ENCODE measurements around the gene NANOS3. TPM values are rescaled to one million over a fixed set of nuclear protein-coding genes. Genes with fewer than 3 reads are reported as not detected.

Gene NANOS3
- total RNA-seq, 2 donors from 2014 or later = 1.00 TPM; not detected in 1

DNA sequence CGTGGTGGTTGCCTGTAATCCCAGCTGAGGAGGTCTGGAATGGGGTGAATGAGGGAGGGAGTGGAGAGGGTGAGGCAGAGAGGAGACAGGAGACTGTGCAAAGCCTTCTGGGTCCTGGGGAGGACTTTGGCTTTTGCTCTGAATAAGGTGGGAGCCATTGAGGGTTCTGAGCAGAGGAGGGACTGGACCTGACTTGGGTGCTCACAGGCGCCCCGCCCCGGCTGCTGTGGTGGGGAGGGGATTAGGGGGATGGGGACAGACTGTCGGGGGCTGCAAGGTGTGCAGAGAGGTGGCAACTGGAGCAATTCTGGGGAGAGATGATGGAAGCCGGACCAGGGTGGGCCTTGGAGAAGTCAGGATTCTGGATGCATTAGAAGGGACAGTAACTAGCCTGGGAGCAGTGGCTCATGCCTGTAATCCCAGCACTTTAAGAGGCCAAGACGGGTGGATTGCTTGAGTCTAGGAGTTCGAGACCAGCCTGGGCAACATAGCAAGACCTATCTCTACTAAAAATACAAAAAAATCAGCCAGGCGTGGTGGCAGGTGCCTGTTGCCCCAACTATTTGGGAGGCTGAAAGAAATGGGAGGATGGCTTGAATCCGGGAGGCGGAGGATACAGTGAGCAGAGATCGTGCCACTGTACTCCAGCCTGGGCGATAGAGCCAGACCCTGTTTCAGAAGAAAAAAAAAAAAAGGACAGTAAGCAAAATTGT lies 16.1 kb upstream of the NANOS3 start:
- DNase-seq (ENCODE audit: low spot score) = no peak
- intact Hi-C loops (cut with DNase I) = loop anchor here (5.0 kb wide), 2 partner anchors 79 to 264 kb away; no protein-coding TSS in a partner anchor

DNA sequence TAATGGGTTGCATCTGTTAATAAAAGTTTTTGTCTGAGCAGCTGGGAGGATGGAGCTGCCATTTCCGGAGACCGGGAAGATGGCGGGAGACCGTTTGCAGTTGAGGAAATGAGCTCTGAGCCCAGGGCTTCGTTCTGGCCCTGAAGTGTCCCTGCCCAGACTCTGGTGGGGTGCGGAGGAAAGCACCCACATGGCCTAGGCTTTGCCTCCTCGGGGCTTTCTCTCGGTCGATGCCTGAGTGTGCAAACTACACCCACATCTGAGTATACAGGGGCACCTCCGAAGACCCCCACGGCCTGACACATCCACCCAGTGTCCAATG lies 15.6 kb upstream of the NANOS3 start:
- DNase-seq (ENCODE audit: low spot score) = no peak

DNA sequence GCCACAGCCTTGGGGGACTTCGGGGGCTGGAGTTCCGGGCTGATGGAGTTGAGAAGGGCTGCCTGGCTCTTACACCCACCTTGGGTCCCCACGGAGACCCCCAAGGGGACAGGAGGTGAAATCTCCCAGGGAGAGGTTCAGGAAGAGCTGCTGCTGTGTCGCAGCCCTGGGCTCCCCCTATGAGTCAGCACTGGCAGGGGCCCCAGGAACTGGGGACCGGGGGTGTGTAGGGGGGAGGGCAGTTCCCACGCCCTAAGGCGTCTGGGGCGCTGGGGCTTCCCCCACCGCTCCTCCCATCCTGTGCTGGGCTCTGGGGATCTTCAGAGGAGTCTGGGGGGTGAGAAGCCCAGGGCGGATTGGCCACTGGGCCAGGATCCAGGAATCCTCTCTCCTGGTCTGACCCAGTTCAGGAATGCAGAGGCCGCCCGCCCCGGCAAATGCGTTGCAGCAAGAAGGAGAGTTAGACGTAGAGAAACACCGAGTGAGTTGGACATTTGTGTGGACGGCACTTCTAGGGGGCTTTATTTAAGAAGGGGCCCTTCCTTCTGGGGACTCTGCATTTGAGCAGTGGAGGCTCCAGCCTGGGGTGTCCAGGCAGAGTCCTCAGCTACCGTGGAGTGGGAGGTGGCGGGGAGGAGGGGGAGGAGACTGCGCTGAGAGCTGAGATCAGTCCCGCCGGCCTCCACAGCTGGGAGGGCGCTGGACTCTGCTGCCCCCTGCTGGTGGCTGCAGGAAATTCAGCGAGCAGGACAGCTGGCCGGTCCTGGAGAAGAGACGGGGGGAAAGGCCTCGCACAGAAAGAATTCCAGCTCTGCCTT lies 15.0 kb upstream of the NANOS3 start:
- DNase-seq (ENCODE audit: low spot score) = peak; percentile 98
- intact Hi-C loops (cut with DNase I) = loop anchor here (5.0 kb wide), 2 partner anchors 80 to 265 kb away; no protein-coding TSS in a partner anchor

More for the DNA sequence above, 15.6 kb upstream of the NANOS3 start:
- intact Hi-C loops (cut with DNase I) = loop anchor here (5.0 kb wide), 2 partner anchors 79 to 264 kb away; no protein-coding TSS in a partner anchor

DNA sequence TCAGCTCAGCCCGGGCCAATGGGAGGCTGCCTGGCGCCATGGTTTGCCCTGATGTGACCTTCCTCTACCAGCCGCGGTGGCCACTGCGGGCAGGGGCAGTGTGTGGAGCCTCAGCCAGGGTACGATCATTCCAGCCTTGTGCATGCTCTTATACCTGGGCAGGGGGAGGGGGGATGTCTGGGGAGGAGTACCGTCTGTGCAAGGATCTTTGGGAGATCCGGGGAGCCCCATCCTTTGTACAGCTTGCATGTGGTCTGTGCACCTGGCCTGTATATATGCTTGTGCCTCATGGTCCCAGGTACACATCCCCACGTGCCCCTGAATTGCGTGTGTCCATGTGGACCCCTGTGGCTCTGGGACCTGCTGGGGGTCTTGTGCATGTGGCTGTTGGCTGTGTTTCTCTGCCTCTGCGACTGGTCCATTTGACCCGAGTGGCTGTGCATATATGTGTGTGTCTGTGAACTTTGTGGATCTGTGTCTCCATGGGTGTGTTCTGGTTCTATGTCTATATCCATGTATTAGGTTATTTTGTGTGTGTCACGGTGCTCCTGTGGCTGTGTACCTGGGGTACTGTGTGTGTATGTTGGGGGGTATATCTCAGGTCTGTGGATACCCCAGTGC lies 12.8 kb upstream of the NANOS3 start:
- intact Hi-C loops (cut with DNase I) = loop anchor here (5.0 kb wide), 2 partner anchors 82 to 267 kb away; no protein-coding TSS in a partner anchor
- no peak for DNase-seq (ENCODE audit: low spot score)

DNA sequence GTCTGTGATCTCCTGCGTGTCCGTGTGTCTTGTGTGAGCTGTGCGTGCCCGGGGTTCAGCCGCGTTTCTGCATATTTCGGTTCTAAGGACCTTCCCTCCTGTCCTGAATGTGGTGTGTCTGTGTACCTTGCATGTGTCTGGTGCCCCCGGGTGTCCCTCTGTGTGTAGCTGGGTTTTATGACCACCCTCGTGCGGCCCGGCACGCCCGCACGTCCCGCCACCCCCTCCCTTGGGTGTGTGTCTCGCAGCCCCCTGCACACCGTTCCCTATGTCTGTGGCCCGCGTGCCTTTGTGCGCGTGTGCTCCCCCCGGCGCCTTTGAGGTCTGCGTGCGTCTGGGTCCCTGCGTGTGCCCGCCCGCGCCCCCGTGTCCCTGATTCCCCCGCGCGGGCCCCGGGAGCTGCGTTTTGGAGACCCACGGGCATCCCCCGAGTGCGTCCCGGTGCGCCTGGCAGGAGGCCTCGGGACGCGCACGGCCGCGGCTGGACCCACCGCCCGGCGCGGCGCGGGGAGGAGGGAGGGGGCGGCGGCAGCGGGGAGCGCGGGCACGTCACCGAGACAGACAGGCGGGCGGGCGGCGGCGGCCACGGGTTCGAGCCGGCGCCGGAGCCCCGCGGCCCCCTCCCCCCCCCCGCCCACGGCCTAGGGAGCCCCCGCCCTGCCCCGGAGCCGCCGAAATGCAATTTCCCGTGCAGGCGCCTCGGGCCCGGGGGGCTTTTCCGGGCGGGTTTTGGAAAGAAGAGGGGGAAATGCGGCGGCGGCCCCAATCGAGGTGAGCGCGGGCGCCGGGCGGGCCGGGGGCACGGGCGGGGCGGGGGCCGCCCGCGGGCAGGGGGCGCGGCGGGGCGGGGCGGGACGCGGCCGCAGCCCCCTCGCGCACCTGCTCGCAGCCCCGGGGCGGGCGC lies 12.0 kb upstream of the NANOS3 start:
- DNase-seq (ENCODE audit: low spot score) = no peak
- intact Hi-C loops (cut with DNase I) = loop anchor here (5.0 kb wide), 2 partner anchors 83 to 268 kb away; no protein-coding TSS in a partner anchor

DNA sequence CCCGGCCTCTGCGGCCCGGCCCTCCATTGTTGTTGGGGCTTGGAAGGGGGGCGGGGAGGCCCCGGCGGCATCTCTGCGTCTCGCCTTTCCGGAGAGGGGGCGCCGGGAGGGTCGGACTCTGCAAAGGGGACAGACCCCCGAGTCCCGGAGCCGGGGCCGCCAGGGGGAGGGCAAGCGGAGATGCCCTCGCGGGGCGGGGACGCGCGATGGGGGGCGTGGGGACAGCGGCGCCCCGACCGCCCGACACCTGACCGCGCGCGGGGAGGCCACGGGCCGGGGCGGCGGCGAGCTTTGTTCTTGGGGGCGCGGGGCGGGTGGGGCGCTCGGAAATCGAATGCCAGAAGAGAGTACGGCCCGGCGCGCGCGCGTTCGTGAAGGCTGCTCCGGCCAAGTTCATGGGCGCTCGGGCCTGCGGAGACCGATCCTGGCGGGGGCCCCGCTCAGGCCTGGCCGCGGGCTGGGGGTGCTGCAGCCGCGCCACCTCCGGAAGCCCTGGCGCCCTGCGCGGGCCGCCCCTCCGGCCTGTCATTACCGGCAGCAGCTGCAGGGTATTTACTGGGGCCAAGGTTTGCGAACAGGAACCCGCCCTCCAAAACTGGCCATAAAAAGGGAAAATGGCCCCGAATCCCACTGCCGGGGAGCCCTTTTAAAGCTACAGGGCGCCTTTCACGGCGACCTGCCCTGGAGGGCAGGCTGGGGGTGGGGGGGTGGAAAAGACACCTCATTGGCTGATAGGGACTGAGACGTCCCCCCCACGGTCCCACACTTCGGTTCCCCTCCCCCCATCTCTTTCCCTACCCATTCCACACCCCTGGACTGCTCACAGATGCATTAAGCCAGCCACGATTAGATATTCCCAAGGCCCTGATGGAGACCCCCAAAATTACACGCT lies 11.1 kb upstream of the NANOS3 start:
- intact Hi-C loops (cut with DNase I) = no loop called here
- DNase-seq (ENCODE audit: low spot score) = no peak

DNA sequence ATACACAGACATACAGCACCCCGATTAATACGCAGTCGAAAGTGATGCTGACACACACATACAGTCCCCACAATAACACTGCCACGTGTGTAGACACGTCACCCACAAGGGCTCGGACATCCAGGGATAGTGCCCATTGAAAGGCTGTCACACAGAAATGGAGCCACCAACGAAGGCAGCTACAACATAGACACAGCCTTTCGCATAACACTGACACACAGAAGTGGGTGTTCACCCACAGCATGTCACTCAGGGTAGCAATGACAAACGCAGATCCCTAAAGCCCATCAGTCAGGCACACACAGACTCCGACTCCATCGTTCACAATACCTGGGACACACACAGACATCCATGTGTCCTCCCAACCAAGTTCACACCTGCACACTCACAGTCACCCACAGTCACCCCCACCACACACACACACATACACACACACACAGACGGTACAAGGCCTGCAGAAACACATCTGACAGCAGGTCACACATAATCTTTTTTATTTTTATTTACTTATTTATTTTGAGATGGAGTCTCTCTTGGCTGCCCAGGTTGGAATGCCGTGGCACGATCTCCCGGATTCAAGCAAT lies 10.4 kb upstream of the NANOS3 start:
- no peak for DNase-seq (ENCODE audit: low spot score)
- intact Hi-C loops (cut with DNase I) = no loop called here

DNA sequence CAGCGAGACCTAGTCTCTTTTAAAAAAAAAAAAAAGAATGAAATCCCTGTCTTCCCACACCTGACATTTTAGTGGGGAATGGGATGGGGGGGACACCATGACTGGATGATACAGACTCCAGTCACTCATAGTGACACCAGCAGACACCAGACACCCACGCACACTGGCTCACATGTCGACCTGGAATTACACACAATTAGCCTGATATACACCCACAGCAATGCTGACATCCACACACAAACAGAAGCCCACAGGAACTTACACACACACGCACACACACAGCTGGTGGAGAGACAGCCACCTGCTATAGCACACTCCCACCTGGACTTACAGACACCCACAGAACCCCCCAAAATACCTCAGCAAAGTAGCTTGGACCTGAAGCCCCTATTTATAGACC lies 8.3 kb upstream of the NANOS3 start:
- intact Hi-C loops (cut with DNase I) = no loop called here

DNA sequence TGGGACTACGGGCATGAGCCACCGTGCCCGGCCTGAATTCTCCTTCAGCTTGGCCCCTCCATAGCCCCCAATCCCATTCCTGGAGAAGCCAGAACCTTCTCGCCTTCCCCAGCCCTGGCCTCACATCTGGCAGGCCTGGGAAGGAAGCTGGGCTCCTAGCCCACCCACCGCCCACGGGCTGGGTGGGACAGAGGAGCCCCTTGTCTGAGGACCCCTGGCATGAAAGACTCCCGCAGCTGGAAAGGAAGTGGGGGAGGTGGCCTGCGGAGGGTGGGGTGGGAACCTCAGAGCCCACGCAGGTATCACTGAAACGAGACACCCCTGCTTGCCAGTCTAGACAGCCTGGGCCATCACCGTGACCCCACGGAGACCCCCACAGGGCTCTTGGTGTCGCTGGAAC lies 7.7 kb upstream of the NANOS3 start:
- DNase-seq (ENCODE audit: low spot score) = no peak
- intact Hi-C loops (cut with DNase I) = no loop called here

More for the DNA sequence above, 8.3 kb upstream of the NANOS3 start:
- no peak for DNase-seq (ENCODE audit: low spot score)

DNA sequence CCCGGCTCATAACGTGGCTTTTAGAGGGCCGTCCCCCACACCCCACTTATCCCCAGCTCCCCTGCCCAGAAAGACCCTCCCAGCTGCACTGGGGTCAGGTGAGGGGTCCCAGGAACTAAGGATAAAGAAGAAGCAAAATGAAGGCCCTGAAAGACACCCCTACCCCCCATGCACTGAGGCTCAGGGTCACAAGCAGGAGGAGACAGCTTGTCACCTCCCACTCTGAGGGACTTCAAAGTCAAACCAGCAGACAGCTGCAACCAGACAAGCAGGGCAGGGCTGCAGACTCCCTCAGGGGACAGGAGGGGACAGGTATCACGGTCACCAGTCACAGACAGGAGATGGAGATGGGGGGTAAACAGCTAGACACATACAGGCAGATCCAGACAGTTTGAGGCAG lies 6.1 kb upstream of the NANOS3 start:
- no peak for DNase-seq (ENCODE audit: low spot score)
- intact Hi-C loops (cut with DNase I) = no loop called here

DNA sequence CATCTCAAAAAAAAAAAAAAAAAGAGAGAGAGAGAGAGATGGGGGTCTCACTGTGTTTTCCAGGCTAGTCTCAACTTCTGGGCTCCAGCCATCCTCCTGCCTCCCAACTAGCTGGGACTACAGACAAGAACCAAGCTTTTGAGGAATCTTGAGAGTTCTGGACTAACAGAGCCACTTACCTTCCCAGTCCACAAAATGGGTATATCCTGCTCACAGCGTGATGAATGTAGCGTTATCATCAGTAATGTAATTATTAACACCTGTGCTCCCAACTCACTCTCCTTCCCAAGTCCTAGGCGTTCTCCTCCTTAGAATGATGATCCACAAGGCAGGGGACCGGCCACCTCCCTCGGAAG lies 4.6 kb upstream of the NANOS3 start:
- intact Hi-C loops (cut with DNase I) = no loop called here

DNA sequence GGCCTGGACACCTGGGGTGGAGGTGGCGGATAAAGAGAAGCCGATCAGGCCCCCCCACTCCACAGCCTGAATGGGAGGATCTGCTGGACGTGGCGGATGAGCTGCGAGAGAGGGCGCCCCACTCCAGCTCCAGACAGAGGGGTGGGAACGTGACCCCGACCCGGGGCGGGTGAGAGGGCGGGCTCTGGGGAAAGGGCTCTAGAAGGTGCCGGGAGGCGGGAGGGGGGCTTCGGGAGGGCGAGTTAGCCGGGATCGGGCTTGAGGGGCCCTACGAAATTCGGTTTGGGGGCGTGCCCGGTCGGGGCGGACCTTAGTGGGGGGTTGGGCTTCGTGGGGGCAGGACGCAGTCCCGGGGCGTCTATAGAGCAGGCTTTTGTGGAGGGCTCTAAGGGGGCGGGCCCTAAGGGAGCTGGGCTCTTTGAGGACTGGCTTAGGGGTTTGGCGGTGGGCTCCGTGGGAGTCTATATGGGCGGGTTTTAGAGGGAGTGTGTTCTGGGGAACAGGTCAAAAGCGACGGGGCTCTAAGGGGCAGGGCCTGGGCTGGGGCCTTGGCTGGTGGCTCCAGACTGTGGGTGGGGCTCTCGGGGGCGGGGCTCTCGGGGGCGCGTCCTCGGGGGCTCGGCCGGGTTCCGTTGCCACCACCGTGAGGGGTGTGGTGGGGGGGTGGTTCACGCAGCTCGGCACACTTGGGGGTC lies 4.1 kb upstream of the NANOS3 start:
- no peak for DNase-seq (ENCODE audit: low spot score)
- intact Hi-C loops (cut with DNase I) = no loop called here

More for the DNA sequence above, 4.6 kb upstream of the NANOS3 start:
- DNase-seq (ENCODE audit: low spot score) = no peak

DNA sequence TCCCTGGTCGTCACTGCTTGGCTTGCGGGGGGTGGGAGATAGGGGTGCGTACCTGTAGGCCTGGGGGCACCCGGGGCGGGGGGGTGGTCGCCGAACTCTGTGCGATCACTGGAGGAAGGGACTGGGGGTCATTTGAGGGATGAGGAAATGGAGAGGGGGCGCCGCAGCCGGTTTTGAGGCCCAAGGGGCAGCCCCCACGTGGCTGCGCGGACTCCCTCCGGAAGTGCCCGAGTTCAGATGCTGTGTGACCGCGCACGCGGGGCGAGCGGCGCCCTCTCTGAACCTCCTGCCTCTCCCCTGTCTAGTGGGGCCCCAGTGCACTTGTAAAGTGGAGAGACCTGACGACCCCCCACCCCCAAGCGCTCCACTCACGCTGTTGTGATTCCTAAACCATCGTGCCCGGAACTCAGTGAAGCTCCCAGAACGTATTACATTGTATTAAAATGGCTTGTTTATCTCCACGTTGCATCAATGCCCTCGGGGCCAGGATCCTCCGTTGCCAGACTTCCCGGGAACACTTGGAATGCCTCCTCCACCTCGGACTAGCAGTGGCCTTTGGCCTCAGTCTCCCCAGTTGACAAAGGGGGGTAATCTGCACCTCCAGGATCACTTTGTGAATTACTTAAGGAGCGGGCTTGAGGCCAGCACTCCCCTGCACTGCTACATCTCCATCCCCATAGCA lies 3.0 kb upstream of the NANOS3 start:
- intact Hi-C loops (cut with DNase I) = no loop called here
- DNase-seq (ENCODE audit: low spot score) = no peak

DNA sequence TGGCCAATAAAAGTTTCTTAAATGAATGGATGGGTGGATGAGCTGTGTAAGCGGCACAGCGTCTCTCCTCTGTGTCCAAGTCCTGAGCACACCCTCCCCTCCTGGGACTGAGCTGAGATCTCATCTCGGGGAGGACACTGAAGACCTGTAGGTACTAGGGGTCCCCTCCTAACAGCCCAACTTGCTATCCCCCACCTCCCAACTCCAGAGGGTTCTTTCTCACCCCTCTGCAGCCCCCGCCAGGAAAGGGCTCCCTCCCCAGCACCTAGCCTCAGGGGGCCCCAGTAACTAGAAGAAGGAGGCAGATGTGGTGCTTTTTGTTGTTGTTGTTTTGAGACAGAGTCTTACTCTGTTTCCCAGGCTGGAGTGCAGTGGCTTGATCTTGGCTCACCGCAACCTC lies 1.1 kb upstream of the NANOS3 start:
- DNase-seq (ENCODE audit: low spot score) = no peak
- intact Hi-C loops (cut with DNase I) = no loop called here

DNA sequence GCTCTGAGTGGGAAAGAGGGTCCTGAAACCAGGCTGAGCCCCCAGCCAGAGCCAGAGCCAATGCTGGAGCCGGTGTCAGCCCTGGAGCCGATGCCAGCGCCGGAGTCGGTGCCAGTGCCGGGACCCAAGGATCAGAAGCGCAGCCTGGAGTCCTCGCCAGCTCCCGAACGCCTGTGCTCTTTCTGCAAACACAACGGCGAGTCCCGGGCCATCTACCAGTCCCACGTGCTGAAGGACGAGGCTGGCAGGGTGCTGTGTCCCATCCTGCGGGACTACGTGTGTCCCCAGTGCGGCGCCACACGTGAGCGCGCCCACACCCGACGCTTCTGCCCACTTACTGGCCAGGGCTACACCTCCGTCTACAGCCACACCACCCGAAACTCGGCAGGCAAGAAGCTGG lies 369 bp downstream of the NANOS3 start:
- intact Hi-C loops (cut with DNase I) = no loop called here
- no peak for DNase-seq (ENCODE audit: low spot score)

All from posterior vena cava (tissue), 2 donors.